22Rv1 (cell line): Measurements from ENCODE around the gene PCGF6.
A peak's percentile ranks its signal among the peaks of the same experiment; 100 is the strongest.

Experiments used
- H3K27ac ChIP-seq: fragments of 450-650 bp; 2 replicates; pipeline ENCODE4 v1.5.1; 2017
- ZFX ChIP-seq: fragments of 450-650 bp; IDR thresholded peaks from 2 replicates; pipeline ENCODE4 v1.6.1; 2017; ENCODE audit warnings: antibody characterized with exemption, borderline replicate concordance
- TF ChIP-seq, protein P1 (sequence below): fragments of 450-650 bp; IDR thresholded peaks from 2 replicates; pipeline ENCODE4 v1.5.1; 2017; ENCODE audit warnings: mild to moderate bottlenecking

Gene PCGF6

GRCh38 chr10:103350517-103351260 lies at the start of gene PCGF6:
PCGF6 (minus strand) TSS chr10:103351140; CDS start chr10:103351066, 74 bp downstream.
- peak within 1 kb of the TSS; percentile 76 for H3K27ac ChIP-seq
- TF ChIP-seq, protein P1, sequence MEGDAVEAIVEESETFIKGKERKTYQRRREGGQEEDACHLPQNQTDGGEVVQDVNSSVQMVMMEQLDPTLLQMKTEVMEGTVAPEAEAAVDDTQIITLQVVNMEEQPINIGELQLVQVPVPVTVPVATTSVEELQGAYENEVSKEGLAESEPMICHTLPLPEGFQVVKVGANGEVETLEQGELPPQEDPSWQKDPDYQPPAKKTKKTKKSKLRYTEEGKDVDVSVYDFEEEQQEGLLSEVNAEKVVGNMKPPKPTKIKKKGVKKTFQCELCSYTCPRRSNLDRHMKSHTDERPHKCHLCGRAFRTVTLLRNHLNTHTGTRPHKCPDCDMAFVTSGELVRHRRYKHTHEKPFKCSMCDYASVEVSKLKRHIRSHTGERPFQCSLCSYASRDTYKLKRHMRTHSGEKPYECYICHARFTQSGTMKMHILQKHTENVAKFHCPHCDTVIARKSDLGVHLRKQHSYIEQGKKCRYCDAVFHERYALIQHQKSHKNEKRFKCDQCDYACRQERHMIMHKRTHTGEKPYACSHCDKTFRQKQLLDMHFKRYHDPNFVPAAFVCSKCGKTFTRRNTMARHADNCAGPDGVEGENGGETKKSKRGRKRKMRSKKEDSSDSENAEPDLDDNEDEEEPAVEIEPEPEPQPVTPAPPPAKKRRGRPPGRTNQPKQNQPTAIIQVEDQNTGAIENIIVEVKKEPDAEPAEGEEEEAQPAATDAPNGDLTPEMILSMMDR: no peak

GRCh38 chr10:103397191-103397825 lies 46.4 kb upstream of the PCGF6 start:
- peak overlapping the region; percentile 73 for H3K27ac ChIP-seq
- TF ChIP-seq, protein P1: no peak
- TF ChIP-seq ZFX: no peak

- H3K27ac ChIP-seq: peak overlapping the region; percentile 73
- TF ChIP-seq, protein P1: no peak
- TF ChIP-seq ZFX: no peak
Measured at GRCh38 chr10:103396789-103397087, 45.8 kb upstream of the PCGF6 start.

DNA sequence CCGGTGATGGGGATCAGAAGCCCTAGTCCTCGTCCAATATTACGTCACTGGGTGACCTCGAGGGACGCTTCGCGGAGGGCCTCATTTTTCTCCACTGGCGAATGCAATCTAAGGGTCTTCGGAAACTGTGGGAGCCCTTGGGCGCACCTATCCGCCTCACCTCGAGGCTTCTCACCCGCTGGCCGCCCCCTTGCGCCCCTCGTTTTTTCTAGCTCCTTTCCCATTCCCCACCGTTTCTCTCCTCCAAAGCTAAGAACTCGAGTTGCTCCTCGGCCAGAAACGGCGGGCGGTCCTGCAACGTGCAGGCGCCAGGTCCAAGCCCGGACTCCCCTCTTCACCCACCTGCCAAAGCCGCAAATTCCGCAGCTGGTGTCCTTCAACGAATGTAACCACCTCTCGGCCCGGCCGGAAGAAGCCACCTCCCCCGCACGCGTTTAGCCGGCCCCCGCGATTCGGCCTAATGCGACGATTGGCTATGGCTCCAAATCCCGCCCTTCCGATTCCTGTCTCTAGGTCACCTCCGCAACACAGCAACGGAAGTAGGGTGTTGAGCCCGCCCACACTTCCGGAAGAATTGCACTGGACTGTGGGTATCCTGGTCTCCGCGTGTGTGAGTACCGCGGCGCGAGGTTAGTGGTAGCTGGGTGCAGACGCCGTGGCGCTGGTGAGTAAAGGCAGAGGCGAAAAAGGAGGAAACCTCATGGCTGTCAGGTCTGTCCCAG lies 45.3 kb upstream of the PCGF6 start, which contains the start of the genes ATP5MK and PDCD11:
Gene ATP5MK (minus strand): TSS at position 409 of the 722 bp plus-strand sequence. CDS start 4,018 bp downstream, outside the sequence.
Gene PDCD11 (plus strand): TSS at position 560 of the 722 bp plus-strand sequence. CDS start 1,801 bp downstream, outside the sequence.
- peak within 1 kb of the TSS; percentile 73 for H3K27ac ChIP-seq
- TF ChIP-seq, protein P1: peak; percentile 45
- TF ChIP-seq ZFX: no peak

GRCh38 chr10:103395754-103396066 lies 44.8 kb upstream of the PCGF6 start:
- H3K27ac ChIP-seq: peak overlapping the region; percentile 73
- TF ChIP-seq, protein P1: no peak
- no peak for TF ChIP-seq ZFX

GRCh38 chr10:103394180-103394579 lies 43.2 kb upstream of the PCGF6 start:
- no peak overlapping the region for H3K27ac ChIP-seq
- TF ChIP-seq, protein P1: no peak
- no peak for TF ChIP-seq ZFX
